ENCODE measurements around the gene NVL.

GRCh38 chr1:224238212-224238611 is 91.8 kb downstream of the NVL start:
- TF ChIP-seq CTCF (IDR thresholded peaks at IDR 0.05): no peak
- no peak for TF ChIP-seq POLR2A (IDR thresholded peaks at IDR 0.05)
- no peak for TF ChIP-seq EP300 (IDR thresholded peaks at IDR 0.05)
